Measurements from ENCODE around the gene MYCBPAP. TPM values are rescaled to one million over a fixed set of nuclear protein-coding genes. Genes with fewer than 3 reads are reported as not detected.

Gene MYCBPAP
- total and polyA plus RNA-seq, 2 donors (not counting 3 experiments of a cell fraction or from before 2014, with no cell fraction given): 0.40 to 0.66 TPM

DNA sequence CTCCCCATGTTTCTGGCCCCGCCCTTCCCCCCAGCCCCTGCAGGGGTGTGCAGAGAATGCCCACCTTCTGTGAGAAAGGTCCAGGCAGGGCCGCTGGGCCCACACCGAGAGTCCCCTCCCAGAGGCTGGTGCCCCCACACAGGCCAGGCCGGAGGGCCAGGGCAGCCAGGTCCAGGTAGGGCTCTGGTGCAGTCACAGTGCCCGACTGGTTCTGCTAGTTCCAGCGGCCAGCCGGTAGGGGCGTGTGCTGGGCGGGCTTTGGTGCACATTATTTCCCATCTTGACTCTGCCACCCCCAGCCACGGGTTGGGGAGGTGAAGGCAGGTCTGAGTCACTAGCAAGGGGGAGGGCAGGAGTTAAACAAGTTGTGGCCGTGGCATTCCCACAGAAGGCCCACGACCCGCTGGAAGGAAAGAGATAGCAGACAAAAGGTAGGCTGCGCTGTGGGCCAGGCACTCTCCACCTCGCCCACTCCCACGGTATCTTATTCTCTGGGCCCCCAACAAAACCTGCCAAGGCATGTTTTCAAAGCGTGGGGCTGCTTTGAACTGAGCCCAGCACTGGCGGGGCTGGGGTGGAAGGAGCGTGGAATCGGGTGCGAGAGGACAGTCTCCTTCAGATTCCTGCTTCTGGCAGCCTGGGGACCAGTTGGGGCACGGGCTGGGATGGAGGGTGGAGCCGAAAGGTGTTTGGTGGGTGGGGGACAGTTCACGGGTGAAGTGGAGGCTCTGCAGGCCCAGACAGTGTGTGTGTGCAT lies 26.2 kb downstream of the MYCBPAP start:
- no peaks in the 10 kb centered on the region for H3K79me2 ChIP-seq (ENCODE audit: control insufficient read depth, insufficient read depth, low read length)
- DNase-seq (ENCODE audit: low read depth, low spot score) (no peak), FAIRE-seq (no peak)
- peaks cover 13 to 26% of the 10 kb centered on the region in 2 experiments for H3K27me3 ChIP-seq (ENCODE audit: control insufficient read depth in 2 of 2, insufficient read depth in 2 of 2, low read length in 2 of 2)
- H3K4me2 ChIP-seq (ENCODE audit: insufficient read depth, low read length): no peak overlapping the region
- H2AFZ ChIP-seq (ENCODE audit: low read depth, low read length): no peak overlapping the region
- no peak overlapping the region for H3K9ac ChIP-seq (replicated peaks; ENCODE audit: extremely low read depth, insufficient read depth, low read length)
- H3K4me1 ChIP-seq (ENCODE audit: control insufficient read depth, extremely low read depth, insufficient read depth, low read length): no peaks in the 10 kb centered on the region
- no peaks in the 10 kb centered on the region for H3K9me1 ChIP-seq (replicated peaks; ENCODE audit: control insufficient read depth, extremely low read depth, insufficient read depth, low read length)
- H3K36me3 ChIP-seq (ENCODE audit: control insufficient read depth in 2 of 2, extremely low read depth in 1 of 2, insufficient read depth in 2 of 2, low read length in 2 of 2): no peaks in the 10 kb centered on the region
- ChIA-PET CTCF (interaction anchor here (1.9 kb wide), 1 partner anchor 10 kb away, joined by 5 read pairs; no protein-coding TSS in a partner anchor), POLR2A (no interaction called here)
- intact Hi-C loops (cut with micrococcal nuclease): no loop called here
- no peak for TF ChIP-seq JUN (IDR thresholded peaks at IDR 0.05; ENCODE audit: borderline replicate concordance, insufficient read depth, insufficient read length, low read depth)
- no peak for TF ChIP-seq FOS (IDR thresholded peaks at IDR 0.05; ENCODE audit: borderline replicate concordance, insufficient read depth, low read length)
- TF ChIP-seq CTCF (IDR thresholded peaks at IDR 0.05; ENCODE audit: extremely low read depth in 1 of 2, insufficient read depth in 1 of 2, low read depth in 1 of 2, low read length in 2 of 2): peak; percentile 12 to 54
- TF ChIP-seq, protein P1, sequence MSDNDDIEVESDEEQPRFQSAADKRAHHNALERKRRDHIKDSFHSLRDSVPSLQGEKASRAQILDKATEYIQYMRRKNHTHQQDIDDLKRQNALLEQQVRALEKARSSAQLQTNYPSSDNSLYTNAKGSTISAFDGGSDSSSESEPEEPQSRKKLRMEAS (IDR thresholded peaks at IDR 0.05; ENCODE audit: insufficient read depth, insufficient read length): no peak
- no TSS peak for BruUV-seq (replicated peaks)
- H3K9me3 ChIP-seq (replicated peaks; ENCODE audit: control insufficient read depth, insufficient read depth, low read length): no peaks in the 10 kb centered on the region
- no peak overlapping the region for H3K4me3 ChIP-seq (replicated peaks in 1 of 3; ENCODE audit: insufficient read depth in 1 of 3, low read depth in 1 of 3, low read length in 3 of 3)
- dilution Hi-C loops (cut with MboI; ENCODE audit: extremely low pct_ligation_motif_present, low sequenced_read_pairs): no loop called here
- H3K27ac ChIP-seq (ENCODE audit: insufficient read depth, low read depth, low read length): no peak overlapping the region
- no peaks in the 10 kb centered on the region for H4K20me1 ChIP-seq (replicated peaks; ENCODE audit: control insufficient read depth, extremely low read depth, insufficient read depth, low read length)

Measured in endothelial cell of umbilical vein (primary cell).